H9 (cell line): ENCODE measurements around the gene HAND1. TPM values are rescaled to one million over a fixed set of nuclear protein-coding genes. Genes with fewer than 3 reads are reported as not detected.

Experiments used
- DNase-seq: peaks from one replicate; pipeline ENCODE4 v3.0.0-alpha.2; 2017
- H2AFZ ChIP-seq: one replicate; pipeline ENCODE4 v1.6.1; 2013; ENCODE audit warnings: mild to moderate bottlenecking, low read length, control low read depth, moderate library complexity
- H2AK5ac ChIP-seq: 2 replicates; pipeline ENCODE4 v1.6.1; 2013; ENCODE audit warnings: low read length, control low read depth, mixed read lengths; ENCODE audit not compliant: insufficient read length
- H2BK120ac ChIP-seq: one replicate; pipeline ENCODE4 v1.6.1; 2013; ENCODE audit warnings: low read depth, mild to moderate bottlenecking, low read length, control low read depth, inconsistent platforms; ENCODE audit not compliant: poor library complexity, severe bottlenecking
- H2BK12ac ChIP-seq: 2 replicates; pipeline ENCODE4 v1.6.1; 2013; ENCODE audit warnings: low read length, control low read depth, mixed read lengths, low read depth; ENCODE audit not compliant: insufficient read length
- H2BK15ac ChIP-seq: 2 replicates; pipeline ENCODE4 v1.6.1; 2013; ENCODE audit warnings: low read depth, low read length, control low read depth
- H2BK20ac ChIP-seq: one replicate; pipeline ENCODE4 v1.6.1; 2013; ENCODE audit warnings: low read depth, mild to moderate bottlenecking, low read length, control low read depth, inconsistent platforms; ENCODE audit not compliant: poor library complexity, severe bottlenecking
- H2BK5ac ChIP-seq: 2 replicates; pipeline ENCODE4 v1.6.1; 2013; ENCODE audit warnings: low read length, control low read depth, mixed read lengths; ENCODE audit not compliant: insufficient read length
- H3K14ac ChIP-seq: 2 replicates; pipeline ENCODE4 v1.6.1; 2013; ENCODE audit warnings: low read length, control low read depth; ENCODE audit not compliant: insufficient read depth
- H3K18ac ChIP-seq: 2 replicates; pipeline ENCODE4 v1.6.1; 2013; ENCODE audit warnings: low read depth, mild to moderate bottlenecking, mixed read lengths, low read length, control low read depth; ENCODE audit not compliant: insufficient read length
- H3K23ac ChIP-seq: 2 replicates; pipeline ENCODE4 v1.6.1; 2013; ENCODE audit warnings: low read length, control low read depth, mixed read lengths, low read depth; ENCODE audit not compliant: insufficient read length
- H3K23me2 ChIP-seq: 2 replicates; pipeline ENCODE4 v1.6.1; 2013; ENCODE audit warnings: low read depth, mild to moderate bottlenecking, mixed read lengths, low read length, control low read depth; ENCODE audit not compliant: insufficient read length, poor library complexity, severe bottlenecking
- H3K27ac ChIP-seq: 2 replicates; pipeline ENCODE4 v1.5.1; 2013; ENCODE audit warnings: low read length, control low read depth, mixed read lengths, low read depth; ENCODE audit not compliant: insufficient read length
- H3K27me3 ChIP-seq: 2 replicates; pipeline ENCODE4 v1.6.1; 2013; ENCODE audit warnings: low read length, control low read depth, inconsistent platforms; ENCODE audit not compliant: insufficient read depth
- H3K4ac ChIP-seq: 2 replicates; pipeline ENCODE4 v1.6.1; 2013; ENCODE audit warnings: low read depth, mild to moderate bottlenecking, control low read depth, inconsistent platforms, low read length, moderate library complexity
- H3K4me1 ChIP-seq: 2 replicates; pipeline ENCODE4 v1.6.1; 2013; ENCODE audit warnings: low read length, control low read depth, inconsistent platforms; ENCODE audit not compliant: insufficient read depth
- H3K4me2 ChIP-seq: 2 replicates; pipeline ENCODE4 v1.6.1; 2013; ENCODE audit warnings: low read length, control low read depth, mixed read lengths; ENCODE audit not compliant: insufficient read length, insufficient read depth
- H3K56ac ChIP-seq: 2 replicates; pipeline ENCODE4 v1.6.1; 2013; ENCODE audit warnings: low read depth, mild to moderate bottlenecking, mixed read lengths, low read length, control low read depth; ENCODE audit not compliant: insufficient read length
- H3K79me1 ChIP-seq: 2 replicates; pipeline ENCODE4 v1.6.1; 2013; ENCODE audit warnings: low read depth, mild to moderate bottlenecking, moderate library complexity, low read length, control low read depth, inconsistent platforms; ENCODE audit not compliant: insufficient read depth, poor library complexity, severe bottlenecking
- H3K79me2 ChIP-seq: 2 replicates; pipeline ENCODE4 v1.6.1; 2013; ENCODE audit warnings: low read length, control low read depth, inconsistent platforms; ENCODE audit not compliant: insufficient read depth
- H3K9ac ChIP-seq: 2 replicates; pipeline ENCODE4 v1.6.1; 2013; ENCODE audit warnings: low read length, control low read depth, mixed read lengths; ENCODE audit not compliant: insufficient read length; ENCODE audit errors: extremely low read depth
- H3K9me3 ChIP-seq: one replicate; pipeline ENCODE4 v1.6.1; 2013; ENCODE audit warnings: low read depth, low read length, inconsistent platforms; ENCODE audit not compliant: control insufficient read depth
- H3T11ph ChIP-seq: one replicate; pipeline ENCODE4 v1.6.1; 2013; ENCODE audit warnings: mild to moderate bottlenecking, low read length, control low read depth, inconsistent platforms
- H4K20me1 ChIP-seq: one replicate; pipeline ENCODE4 v1.6.1; 2013; ENCODE audit not compliant: control insufficient read depth, insufficient read length, insufficient read depth
- H4K5ac ChIP-seq: 2 replicates; pipeline ENCODE4 v1.6.1; 2013; ENCODE audit warnings: low read depth, mild to moderate bottlenecking, mixed read lengths, low read length, control low read depth; ENCODE audit not compliant: insufficient read length
- H4K8ac ChIP-seq: replicated peaks from 2 replicates; pipeline ENCODE4 v1.6.1; 2013; ENCODE audit warnings: low read length, control low read depth, mixed read lengths, low read depth; ENCODE audit not compliant: insufficient read length
- H4K91ac ChIP-seq: 2 replicates; pipeline ENCODE4 v1.6.1; 2013; ENCODE audit warnings: low read depth, mild to moderate bottlenecking, moderate library complexity, mixed read lengths, low read length, control low read depth; ENCODE audit not compliant: insufficient read length
- H3K27ac Mint-ChIP-seq, 3 experiments: 2 replicates in 2 of 3; 3 replicates in 1 of 3; pipeline ENCODE4 v1.8.0; 2020 to 2021; ENCODE audit warnings: mixed read lengths in 3 of 3, mild to moderate bottlenecking in 1 of 3, moderate library complexity in 1 of 3
- H3K27me3 Mint-ChIP-seq: 2 replicates; pipeline ENCODE4 v1.8.0; 2021; ENCODE audit warnings: low read depth, mild to moderate bottlenecking, moderate library complexity, mixed read lengths
- H3K36me3 Mint-ChIP-seq, 3 experiments: 2 replicates in 2 of 3; 3 replicates in 1 of 3; pipeline ENCODE4 v1.8.0; 2020 to 2021; ENCODE audit warnings: low read depth in 3 of 3, mixed read lengths in 3 of 3; ENCODE audit not compliant: insufficient read depth in 1 of 3
- H3K4me1 Mint-ChIP-seq, 2 experiments: 2 replicates each; pipeline ENCODE4 v1.8.0; 2020; ENCODE audit warnings: mixed read lengths in 2 of 2
- H3K4me3 Mint-ChIP-seq, 2 experiments: 2 replicates in 1 of 2; 3 replicates in 1 of 2; pipeline ENCODE4 v1.8.0; 2020 to 2021; ENCODE audit warnings: mild to moderate bottlenecking in 2 of 2, mixed read lengths in 2 of 2, moderate library complexity in 1 of 2
- H3K9me3 Mint-ChIP-seq, 2 experiments: 2 replicates in 1 of 2; 3 replicates in 1 of 2; pipeline ENCODE4 v1.8.0; 2020; ENCODE audit warnings: mild to moderate bottlenecking in 2 of 2, mixed read lengths in 2 of 2, moderate library complexity in 1 of 2
- CTCF ChIP-seq: fragments of 200-600 bp; sonication (generic); conservative IDR thresholded peaks from 3 replicates; pipeline ENCODE4 v1.8.0; 2021; ENCODE audit warnings: antibody characterized with exemption, mild to moderate bottlenecking
- WGBS: extraction: QIAGEN DNeasy Blood & Tissue Kit; methylation state at CpG from one replicate; pipeline ENCODE4 v1.1.7; 2013; ENCODE audit warnings: missing lambda C conversion rate, low lambda C conversion rate, mixed read lengths; ENCODE audit not compliant: insufficient read length; ENCODE audit errors: extremely low coverage; 5-methylcytosine and 5-hydroxymethylcytosine counted together
- total RNA-seq: library from RNA; stranded (reverse); gene quantifications from 2 replicates; pipeline ENCODE4 v1.2.1, GENCODE V29; 2021

HAND1 gene
- total RNA-seq, 1 experiment from 2014 or later = not detected

- no peak for DNase-seq
- no peaks in the 10 kb centered on the region for H3K79me2 ChIP-seq
- H3K18ac ChIP-seq = no peak overlapping the region
- peaks cover 28% of the 10 kb centered on the region for H3K27me3 Mint-ChIP-seq
- no peak overlapping the region for H3K4ac ChIP-seq
- H3K23ac ChIP-seq = no peak overlapping the region
- no peak overlapping the region for H4K8ac ChIP-seq
- H2AK5ac ChIP-seq = no peak overlapping the region
- H3K9me3 Mint-ChIP-seq = no peaks in the 10 kb centered on the region
- H3K79me1 ChIP-seq = no peaks in the 10 kb centered on the region
- WGBS = no CpG with 5 or more reads among the region's 2 CpGs
- no peak overlapping the region for H2BK20ac ChIP-seq
- peaks cover 2% of the 10 kb centered on the region; the same call in 1 of the 2 replicates for H3K4me1 ChIP-seq
- H3K27ac ChIP-seq = no peak overlapping the region
- H3K27ac Mint-ChIP-seq = no peak overlapping the region
- no peak overlapping the region for H4K5ac ChIP-seq
- no peak overlapping the region for H2BK120ac ChIP-seq
- H3K14ac ChIP-seq = no peak overlapping the region
- no peak overlapping the region for H2AFZ ChIP-seq
- no peaks in the 10 kb centered on the region; the same call in 1 of the 2 replicates for H3K27me3 ChIP-seq
- no peak overlapping the region for H2BK15ac ChIP-seq
- H3K56ac ChIP-seq = no peak overlapping the region
- H4K20me1 ChIP-seq = no peaks in the 10 kb centered on the region
- no peak for TF ChIP-seq CTCF
- H4K91ac ChIP-seq = no peak overlapping the region
- no peak overlapping the region for H3T11ph ChIP-seq
- no peak overlapping the region for H3K9ac ChIP-seq
- H3K23me2 ChIP-seq = no peaks in the 10 kb centered on the region
- no peaks in the 10 kb centered on the region for H3K9me3 ChIP-seq
- no peak overlapping the region for H2BK5ac ChIP-seq
- no peak overlapping the region for H3K4me2 ChIP-seq
- H3K4me3 Mint-ChIP-seq = no peak overlapping the region
- no peaks in the 10 kb centered on the region for H3K36me3 Mint-ChIP-seq
- H3K4me1 Mint-ChIP-seq = peaks cover 9 to 14% of the 10 kb centered on the region in 2 experiments
- no peak overlapping the region for H2BK12ac ChIP-seq
Measured at GRCh38 chr5:154498994-154499393, 21.0 kb upstream of the HAND1 start.
